HG03354 (cell line): ENCODE measurements around the gene NPIPA1.
"Not testable (repeated sequence)": the region's sequence is repeated elsewhere in the genome, so short reads cannot be mapped to it uniquely, and the experiment has no call there.

Source experiments
- ATAC-seq: cut with Tn5 transposase; IDR thresholded peaks from one replicate; pipeline ENCODE4 v1.9.1; 2021; ENCODE audit warnings: mild to moderate bottlenecking; ENCODE audit not compliant: unreplicated experiment, poor library complexity, severe bottlenecking

Gene NPIPA1

DNA sequence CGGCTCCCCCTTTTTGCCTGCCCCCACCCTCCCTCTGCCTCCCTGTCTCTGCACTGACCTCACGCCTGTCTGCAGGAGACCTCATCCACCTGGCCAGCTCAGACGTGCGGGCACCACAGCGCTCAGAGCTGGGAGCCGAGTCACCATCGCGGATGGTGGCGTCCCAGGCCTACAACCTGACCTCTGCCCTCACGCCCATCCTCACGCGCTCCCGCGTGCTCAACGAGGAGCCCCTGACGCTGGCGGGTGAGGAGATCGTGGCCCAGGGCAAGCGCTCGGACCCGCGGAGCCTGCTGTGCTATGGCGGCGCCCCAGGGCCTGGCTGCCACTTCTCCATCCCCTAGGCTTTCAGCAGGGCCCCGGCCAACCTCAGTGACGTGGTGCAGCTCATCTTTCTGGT, 8.1 kb upstream of the NPIPA1 start:
- ATAC-seq = not testable (repeated sequence)

DNA sequence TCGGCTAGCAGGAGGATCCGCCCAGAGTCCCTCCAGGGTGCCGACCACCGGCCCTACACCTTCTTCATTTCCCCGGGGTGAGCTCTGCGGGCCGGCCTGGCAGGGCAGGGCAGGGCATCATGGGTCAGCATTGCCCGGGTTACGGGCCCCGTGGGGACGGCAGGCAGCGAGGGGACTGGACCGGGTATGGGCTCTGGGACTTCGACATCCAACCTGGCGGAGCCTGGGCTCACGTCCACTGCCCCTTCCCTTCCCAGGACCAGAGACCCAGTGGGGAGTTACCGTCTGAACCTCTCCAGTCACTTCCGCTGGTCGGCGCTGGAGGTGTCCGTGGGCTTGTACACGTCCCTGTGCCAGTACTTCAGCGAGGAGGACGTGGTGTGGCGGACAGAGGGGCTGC, 7.0 kb upstream of the NPIPA1 start:
- not testable (repeated sequence) for ATAC-seq

DNA sequence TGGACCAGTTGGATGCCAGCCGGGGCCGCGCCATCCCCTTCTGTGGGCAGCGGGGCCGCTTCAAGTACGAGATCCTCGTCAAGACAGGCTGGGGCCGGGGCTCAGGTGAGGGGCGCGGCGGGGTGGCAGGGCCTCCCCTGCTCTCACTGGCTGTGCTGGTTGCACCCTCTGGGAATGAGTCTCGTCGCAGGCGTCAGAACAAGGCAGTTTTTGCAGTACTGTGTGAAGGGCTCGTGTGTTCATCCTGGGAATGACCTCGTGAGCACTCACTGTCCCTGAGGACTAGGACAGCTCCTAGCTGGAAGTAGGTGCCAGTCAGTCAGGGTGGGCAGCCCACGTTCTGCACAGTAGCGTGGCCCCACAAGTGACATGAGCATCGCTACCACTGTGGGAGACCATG, 6.3 kb upstream of the NPIPA1 start:
- not testable (repeated sequence) for ATAC-seq

DNA sequence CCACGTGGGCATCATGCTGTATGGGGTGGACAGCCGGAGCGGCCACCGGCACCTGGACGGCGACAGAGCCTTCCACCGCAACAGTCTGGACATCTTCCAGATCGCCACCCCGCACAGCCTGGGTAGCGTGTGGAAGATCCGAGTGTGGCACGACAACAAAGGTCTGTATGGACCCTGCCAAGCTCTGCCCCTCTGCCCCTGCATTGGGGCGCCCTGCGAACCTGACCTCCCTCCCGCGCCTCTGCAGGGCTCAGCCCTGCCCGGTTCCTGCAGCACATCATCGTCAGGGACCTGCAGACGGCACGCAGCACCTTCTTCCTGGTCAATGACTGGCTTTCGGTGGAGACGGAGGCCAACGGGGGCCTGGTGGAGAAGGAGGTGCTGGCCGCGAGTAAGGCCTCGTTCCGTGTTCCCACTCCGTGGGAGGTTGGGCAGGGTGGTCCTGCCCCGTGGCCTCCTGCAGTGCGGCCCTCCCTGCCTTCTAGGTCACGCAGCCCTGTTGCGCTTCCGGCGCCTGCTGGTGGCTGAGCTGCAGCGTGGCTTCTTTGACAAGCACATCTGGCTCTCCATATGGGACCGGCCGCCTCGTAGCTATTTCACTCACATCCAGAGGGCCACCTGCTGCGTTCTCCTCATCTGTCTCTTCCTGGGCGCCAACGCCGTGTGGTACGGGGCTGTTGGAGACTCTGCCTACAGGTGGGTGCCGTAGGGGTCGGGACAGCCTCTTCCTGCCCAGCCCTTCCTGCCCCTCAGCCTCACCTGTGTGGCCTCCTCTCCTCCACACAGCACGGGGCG, 4.5 kb upstream of the NPIPA1 start:
- not testable (repeated sequence) for ATAC-seq

DNA sequence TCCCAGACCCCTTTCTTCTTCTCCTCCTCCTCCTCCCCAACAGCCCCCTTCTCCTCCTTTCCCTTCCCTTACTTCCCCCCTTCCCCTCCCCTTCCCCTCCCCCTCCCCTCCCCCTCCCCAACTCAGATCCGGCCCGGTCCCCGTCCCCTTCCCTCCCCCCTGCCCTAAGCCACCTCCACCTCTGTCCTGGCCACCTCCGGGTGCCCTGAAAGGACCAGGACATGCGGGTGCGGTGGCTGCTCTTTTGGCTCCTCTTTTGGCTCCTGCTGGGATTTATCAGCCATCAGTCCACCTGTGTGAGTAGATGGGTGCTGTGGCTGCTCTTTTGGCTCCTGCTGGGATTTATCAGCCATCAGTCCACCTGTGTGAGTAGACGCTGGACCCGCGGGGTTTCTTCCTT, 751 bp downstream of the NPIPA1 start:
- ATAC-seq = not testable (repeated sequence)

DNA sequence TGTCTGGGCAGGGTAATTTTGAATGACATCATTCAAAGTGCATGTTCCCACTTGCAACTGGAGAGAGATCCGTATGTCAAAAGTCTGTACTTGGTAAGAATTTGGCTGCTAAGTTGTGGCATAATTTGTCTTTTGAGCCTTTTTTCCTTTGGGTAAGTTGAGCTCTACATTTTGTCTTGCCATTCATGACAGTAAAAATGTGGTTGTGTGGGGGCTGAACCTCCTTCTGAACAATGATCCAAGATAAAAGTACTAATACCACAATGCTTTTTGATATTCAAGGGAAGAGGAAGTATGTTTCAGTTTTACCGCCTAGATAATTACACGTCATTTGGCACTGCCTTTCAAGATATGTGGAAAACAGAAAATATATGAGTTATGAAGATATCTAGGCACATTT, 5.4 kb downstream of the NPIPA1 start:
- not testable (repeated sequence) for ATAC-seq

DNA sequence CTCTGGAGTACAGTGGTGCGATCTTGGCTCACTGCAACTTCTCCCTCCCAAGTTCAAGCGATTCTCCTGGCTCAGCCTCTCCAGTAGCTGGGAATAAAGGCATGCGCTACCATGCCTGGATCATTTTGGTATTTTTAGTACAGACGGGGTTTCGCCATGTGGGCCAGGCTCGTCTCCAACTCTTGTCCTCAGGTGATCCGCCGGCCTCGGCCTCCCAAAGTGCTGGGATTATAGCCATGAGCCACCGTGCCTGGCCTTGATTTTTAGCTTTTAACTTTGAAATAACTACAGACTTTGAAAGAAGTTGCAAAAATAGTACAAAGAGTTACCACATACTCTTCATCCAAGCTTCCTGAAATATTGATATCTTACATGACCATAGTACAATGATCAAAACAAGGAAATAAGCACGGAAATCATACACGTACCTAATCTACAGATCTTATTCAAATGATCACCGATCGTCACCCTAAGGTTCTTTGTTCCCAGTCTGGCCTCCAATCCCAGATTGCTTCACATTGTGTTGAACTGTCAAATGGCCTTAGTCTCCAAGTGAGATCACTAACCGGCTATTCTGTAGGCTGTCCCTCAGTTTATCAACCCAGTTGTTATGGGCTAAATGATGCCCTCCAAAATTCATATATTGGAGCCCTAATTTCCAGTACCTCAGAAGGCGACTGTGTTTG, 18.4 kb downstream of the NPIPA1 start:
- no peak for ATAC-seq

DNA sequence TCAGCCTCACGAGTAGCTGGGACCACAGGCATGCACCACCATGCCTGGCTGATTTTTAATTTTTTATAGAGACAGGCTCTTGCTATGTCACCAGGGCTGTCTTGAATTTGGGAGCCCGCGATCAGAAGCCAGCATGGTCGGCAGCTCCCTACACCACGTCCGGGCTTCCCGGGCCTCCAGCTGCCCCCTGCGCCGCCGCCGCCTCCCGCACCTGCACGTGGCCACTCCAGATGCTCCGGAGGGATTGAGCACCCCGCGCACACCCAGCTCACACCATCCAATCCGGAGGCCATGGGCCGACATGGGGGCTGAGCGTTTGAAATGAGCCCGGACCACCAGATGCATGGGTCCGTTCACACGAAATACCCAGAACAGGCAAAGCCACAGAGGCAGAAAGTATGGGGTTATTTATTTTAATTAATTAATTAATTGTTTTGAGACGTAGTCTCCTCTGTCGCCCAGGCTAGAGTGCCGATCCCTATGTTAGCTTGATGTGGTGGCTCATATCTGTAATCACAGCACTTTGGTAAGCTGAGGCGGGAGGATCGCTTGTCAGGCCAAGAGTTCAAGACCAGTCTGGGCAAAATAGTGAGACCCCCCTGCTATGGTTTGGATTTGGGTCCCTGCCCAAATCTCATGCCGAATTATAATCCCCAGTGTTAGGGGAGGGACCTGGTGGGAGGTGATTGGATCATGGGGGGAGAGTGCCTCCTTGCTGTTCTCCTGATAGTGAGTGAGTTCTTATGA, 20.5 kb downstream of the NPIPA1 start:
- no peak for ATAC-seq

DNA sequence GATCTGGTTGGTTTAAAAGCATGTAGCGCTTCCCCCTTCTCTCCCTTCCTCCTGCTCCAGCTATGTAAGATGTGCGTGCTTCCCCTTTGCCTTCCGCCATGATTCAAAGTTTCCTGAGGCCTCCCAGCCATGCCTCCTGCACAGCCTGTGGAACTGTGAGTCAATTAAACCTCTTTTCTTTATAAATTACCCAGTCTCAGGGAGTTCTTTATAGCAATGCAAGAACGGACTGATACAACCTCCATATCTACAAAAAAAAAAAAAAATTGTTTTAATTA, 21.0 kb downstream of the NPIPA1 start:
- ATAC-seq = no peak

DNA sequence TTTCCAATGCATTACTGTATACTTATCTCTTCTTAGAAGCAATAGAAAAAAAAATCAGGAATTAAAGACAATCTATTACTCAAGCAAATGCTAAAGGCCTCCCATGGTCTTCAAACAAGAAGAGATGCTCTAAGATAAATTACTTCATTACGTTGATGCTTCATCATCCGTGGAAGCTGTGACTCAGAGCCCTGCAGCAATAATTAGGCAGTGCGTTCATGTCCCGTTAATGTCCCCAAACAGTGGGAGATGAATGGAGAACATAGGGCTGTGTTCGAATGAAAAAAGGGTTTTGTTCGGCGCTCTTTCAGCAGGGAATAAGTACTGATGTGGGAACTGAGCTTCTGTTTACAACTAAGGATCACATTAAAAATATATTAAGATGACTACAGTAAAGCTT, 21.7 kb downstream of the NPIPA1 start:
- ATAC-seq = no peak

DNA sequence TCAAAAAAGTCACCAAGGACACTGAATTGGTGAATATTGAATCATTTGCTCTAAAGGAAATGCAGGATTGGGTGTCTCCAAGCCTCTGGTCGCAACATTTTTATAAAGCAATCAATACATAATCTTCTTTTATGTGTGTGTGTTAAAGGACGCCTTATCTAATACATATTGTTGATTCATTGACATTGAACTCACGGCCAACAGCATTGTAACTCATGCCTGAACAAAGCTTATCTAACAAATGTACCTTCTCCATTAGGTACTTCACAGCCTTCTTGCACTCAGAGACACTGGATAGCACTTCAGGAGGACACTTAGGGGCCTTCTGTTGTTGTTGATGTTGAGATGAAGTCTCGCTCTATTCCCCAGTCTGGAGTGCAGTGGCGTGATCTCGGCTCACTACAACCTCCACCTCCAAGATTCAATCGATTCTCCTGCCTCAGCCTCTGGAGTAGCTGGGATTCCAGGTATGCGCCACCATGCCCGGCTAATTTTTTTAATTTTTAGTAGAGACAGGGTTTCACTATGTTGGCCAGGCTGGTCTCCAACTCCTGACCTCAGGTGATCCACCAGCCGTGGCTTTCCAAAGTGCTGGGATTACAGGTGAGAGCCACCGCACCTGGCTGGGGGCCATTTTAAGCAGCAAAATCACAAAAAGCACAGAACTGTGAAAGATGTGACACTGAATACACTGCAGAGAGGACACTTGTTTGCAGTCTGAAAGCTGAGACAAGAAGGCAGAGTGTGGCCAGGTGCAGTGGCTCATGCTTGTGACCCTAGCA, 24.4 kb downstream of the NPIPA1 start:
- no peak for ATAC-seq

DNA sequence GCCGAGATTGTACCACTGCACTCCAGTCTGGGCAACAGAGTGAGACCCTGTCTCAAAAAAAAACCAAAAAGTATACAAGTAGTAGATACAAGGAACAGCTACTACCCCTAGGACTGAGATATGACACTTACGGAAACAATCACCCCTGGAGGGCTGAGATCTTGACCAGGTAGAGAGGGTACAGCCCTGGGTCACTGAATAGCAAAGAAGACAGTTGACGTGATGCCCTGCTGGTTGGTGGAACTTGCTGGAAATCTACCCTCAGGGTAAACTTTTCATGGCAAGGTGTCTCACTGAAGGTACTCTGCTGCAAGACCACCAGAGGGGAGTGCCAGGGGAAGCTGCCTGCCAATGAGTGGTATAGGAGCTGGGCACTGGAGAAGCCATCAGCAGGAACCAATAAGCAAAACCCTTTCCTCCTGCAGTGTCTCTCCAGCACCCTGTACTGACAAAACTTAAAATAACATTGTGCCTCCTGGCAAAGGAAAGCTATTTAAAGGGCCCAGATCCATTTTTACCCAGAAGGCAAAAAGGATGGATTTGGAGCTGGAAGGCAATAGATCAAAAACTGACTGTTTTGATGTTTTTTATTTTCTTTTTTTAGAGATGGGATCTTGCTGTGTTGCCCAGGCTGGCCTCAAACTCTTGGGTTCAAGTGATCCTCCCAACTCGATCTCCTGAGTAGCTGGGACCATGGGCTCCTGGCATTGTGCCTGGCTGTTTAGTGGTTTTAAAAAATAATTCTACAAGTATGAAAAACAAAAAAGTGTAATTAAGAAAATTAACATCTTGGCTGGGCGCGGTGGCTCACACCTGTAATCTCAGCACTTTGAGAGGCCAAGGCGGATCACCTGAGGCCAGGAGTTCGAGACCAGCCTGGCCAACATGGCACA, 26.3 kb downstream of the NPIPA1 start:
- no peak for ATAC-seq

DNA sequence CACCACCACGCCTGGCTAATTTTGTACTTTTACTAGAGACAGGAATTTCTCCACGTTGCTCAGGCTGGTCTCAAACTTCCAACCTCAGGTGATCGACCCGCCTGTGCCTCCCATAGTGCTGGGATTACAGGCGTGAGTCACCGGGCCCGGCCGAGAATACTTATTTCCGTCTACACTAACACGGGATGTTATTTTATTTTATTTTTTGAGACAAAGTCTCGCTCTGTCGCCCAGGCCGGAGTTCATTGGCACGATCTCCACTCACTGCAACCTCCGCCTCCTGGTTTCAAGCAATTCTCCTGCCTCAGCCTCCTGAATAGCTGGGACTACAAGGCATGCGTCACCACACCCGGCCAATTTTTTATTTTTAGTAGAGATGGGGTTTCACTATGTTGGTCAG, 28.1 kb downstream of the NPIPA1 start:
- no peak for ATAC-seq

DNA sequence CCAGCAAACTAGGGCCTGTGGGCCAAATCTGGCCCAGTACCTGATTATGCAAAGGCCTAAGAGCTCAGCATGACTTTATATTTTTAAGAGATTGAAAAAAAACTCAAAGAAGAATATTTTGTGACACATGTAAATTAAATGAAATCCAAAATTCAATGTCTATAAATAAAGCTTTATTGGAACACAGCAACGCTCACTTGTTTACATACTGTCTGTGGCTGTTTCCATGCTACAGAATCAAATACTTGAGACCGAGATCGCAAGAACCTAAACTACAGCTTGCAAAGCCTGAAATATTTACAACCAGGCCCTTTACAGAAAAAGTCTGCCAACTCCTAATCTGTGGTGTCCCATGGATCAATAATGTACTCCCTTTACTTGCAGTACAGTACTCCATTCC, 32.6 kb downstream of the NPIPA1 start:
- not testable (repeated sequence) for ATAC-seq

DNA sequence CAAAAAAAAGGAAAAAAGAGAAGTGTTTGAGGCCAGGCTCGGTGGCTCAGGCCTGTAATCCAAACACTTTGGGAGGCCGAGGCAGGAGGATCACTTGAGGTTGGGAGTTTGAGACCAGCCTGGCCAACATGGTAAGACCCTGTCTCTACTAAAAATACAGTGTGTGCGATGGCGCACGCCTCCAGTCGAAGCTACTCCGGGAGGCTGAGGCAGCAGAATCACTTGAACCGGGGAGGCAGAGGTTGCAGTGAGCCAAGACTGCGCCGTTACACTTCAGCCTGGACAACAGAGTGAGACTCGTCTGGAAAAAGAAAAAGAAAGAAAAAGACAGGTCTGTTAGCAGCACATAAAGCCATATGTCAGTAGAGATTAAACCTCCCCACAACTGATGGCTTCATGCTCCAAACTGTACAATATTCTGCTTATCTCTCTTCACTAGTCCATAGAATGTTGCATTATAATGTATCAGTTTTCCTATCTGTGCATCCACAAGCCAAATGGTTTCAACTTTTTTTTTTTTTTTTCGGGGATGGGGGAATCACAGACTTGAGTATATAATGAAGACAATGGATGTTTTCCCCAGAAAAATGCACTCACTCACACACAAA, 34.5 kb downstream of the NPIPA1 start:
- ATAC-seq = not testable (repeated sequence)

DNA sequence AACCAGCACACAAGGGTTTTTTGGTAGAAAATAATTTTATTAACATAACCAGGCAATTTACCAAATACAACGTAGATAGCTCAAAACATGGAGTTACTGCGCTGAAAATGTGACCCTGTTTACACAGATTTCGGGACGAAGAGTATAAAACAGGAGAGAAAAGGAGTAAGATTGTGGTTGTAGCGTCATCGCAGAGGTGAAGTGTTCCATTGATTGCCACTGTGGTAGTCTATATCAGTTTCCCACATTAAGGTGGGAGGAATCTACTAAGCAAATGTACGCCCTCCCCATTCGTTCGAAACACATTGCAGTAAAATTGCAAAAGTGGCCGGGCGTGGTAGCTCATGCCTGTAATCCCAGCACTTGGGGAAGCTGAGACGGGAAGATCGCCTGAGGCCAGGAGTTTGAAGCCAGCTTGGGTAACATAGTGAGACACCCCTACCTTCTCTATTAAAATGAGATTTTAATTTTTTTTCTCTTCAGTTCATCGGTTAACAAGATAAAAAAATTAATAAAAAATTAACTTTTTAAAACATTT, 36.6 kb downstream of the NPIPA1 start:
- not testable (repeated sequence) for ATAC-seq

DNA sequence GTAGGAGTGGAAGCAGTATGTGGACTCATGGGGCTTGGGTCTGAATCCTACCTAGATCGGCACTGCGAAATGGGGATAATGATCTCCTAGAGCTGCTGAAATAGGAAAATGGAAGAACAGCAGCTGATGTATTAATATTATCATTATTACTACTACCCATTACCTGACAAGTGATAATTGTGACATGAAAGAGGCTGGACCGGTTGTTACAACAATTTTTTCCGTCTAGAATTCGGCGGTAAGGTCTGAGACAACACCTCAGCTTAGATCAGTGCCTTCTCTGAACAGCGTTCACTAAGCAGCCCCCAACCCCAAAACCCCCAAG, 37.0 kb downstream of the NPIPA1 start:
- not testable (repeated sequence) for ATAC-seq

DNA sequence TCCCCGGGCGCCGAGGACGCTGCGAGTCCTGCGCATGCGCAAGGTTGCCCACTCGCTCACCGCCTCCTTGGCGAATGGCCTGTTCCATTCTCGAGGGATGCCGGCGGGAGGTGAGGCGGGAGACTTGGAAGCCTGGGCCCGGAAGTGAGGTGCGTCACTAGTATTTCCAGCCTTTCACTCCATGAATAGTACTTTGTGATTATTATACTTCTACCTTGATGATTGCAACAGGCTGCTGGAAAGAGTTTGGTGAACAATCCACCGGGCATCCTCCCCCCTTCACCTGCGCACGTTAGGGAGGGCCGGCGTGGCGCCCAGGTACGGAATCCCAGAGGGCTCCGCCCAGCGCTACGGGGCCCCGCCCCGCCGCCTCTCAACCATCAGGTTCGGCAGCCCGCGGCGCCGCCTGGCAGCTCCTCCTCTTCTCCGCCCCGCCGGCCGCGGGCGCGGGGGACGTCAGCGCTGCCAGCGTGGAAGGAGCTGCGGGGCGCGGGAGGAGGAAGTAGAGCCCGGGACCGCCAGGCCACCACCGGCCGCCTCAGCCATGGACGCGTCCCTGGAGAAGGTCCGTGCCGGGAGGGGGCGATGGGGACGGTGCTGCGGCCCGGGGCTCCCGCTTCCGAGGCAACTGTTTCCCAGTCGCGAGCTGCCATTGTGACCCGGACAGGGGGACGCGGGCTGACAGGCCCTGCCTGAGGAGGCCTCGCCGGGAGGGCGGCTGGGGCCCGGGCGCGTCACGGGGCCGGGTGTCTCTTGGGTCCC, 37.6 kb downstream of the NPIPA1 start, which contains the start of gene PDXDC1:
PDXDC1 (plus strand) TSS at position 371 of the 762 bp plus-strand sequence; CDS start at position 545, 174 bp downstream.
- ATAC-seq = peak; percentile 92
